ENCODE data around the gene PLD2.

DNA sequence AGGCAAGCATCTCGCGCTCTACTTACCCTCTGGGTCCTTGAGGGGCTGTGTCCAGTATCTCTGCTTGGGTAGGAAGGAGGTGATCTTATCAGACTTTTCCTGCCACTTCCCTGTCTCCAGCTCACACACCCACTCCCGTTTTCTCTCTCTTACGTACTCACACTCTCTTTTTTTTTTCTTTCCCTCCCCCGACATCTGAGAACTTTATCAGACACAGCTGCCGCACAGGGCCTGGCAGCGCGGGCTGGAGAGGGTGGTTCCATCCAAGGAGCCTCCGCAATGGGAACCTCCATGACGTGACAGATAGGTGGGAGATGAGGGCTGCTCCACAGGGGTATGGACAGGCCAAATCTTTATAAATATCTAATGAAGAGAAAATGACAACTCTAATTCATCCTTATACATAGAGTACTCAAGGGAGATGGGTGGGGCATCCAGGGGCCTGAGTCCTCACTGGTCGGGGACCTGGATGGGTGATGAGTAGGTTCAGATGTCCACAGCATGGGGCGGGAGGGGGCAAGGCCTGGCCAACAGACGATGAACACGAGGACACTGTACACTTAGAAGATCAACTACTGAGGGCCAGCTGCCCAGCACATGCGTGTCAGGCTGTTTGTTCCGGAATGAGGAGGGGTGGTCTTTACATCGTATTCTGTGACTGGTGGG, 49.5 kb downstream of the PLD2 start:
- TF ChIP-seq ARNT (IDR thresholded peaks at IDR 0.05): no peak
- TF ChIP-seq FOXA1 (IDR thresholded peaks at IDR 0.05): no peak
- no peak for TF ChIP-seq ZNF384 (IDR thresholded peaks at IDR 0.05)
- no peak for TF ChIP-seq BHLHE40 (IDR thresholded peaks at IDR 0.05; ENCODE audit: borderline replicate concordance)
- no peak for TF ChIP-seq ELF4 (IDR thresholded peaks at IDR 0.05)
- TF ChIP-seq, protein P1, sequence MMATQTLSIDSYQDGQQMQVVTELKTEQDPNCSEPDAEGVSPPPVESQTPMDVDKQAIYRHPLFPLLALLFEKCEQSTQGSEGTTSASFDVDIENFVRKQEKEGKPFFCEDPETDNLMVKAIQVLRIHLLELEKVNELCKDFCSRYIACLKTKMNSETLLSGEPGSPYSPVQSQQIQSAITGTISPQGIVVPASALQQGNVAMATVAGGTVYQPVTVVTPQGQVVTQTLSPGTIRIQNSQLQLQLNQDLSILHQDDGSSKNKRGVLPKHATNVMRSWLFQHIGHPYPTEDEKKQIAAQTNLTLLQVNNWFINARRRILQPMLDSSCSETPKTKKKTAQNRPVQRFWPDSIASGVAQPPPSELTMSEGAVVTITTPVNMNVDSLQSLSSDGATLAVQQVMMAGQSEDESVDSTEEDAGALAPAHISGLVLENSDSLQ (IDR thresholded peaks at IDR 0.05): no peak

All from HEK293T (cell line).